Measurements from ENCODE around the gene STAT6.

DNA sequence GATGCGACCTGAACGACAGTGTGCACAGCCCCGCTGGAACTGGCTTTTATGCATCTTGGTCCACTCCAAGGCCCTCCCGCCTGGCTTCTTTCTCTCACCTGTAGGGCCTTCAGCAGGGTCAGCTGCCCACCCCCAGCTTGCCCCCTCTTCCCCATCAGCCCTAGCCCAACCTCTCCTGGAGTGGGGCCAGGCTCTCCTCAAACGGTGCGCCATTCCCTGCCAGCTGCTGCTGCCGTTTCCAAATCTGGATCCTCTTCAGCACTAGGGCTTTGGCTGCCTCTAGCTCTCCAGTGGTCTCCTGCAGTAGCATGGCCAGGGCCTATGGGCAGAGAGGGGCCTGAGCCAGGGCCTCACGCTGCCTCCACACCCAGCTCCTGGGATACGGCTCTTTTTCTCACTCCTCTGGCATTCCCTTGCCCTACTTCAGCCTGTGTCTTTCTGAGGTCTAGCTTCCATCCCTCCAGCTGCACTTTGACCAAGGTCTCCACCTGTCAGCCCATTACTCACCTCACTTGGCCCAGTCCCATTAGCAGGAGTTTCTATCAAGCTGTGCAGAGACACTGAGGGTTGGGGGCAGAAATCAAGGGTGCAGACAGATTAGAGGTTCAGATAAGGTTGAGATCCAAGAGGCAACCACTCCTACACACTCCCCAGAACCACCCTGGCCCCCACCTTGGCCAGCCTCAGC, 5.0 kb downstream of the STAT6 start:
- TF ChIP-seq, protein P1, sequence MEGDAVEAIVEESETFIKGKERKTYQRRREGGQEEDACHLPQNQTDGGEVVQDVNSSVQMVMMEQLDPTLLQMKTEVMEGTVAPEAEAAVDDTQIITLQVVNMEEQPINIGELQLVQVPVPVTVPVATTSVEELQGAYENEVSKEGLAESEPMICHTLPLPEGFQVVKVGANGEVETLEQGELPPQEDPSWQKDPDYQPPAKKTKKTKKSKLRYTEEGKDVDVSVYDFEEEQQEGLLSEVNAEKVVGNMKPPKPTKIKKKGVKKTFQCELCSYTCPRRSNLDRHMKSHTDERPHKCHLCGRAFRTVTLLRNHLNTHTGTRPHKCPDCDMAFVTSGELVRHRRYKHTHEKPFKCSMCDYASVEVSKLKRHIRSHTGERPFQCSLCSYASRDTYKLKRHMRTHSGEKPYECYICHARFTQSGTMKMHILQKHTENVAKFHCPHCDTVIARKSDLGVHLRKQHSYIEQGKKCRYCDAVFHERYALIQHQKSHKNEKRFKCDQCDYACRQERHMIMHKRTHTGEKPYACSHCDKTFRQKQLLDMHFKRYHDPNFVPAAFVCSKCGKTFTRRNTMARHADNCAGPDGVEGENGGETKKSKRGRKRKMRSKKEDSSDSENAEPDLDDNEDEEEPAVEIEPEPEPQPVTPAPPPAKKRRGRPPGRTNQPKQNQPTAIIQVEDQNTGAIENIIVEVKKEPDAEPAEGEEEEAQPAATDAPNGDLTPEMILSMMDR (IDR thresholded peaks at IDR 0.05; ENCODE audit: low read depth, low read length, poor library complexity, severe bottlenecking) = no peak
- TF ChIP-seq EZH2phosphoT487 (IDR thresholded peaks at IDR 0.05; ENCODE audit: borderline replicate concordance, low read length) = no peak

All from DOHH2 (cell line).